Thoracic aorta (tissue), 2 donors: ENCODE data around the gene PGAP3. TPM values are rescaled to one million over a fixed set of nuclear protein-coding genes. Genes with fewer than 3 reads are reported as not detected.

Experiments used
- ATAC-seq: fragments of 150-250 bp; one replicate; pipeline ENCODE4 v1.8.0; 2017; ENCODE audit warnings: low read depth; ENCODE audit not compliant: insufficient number of reproducible peaks, low FRiP score
- DNase-seq: peaks from one replicate; pipeline ENCODE4 v3.0.0-alpha.2; 2020; ENCODE audit warnings: low spot score
- H3K27ac ChIP-seq, 2 donors: fragments of 200-600 bp; sonication (generic); 1 replicate in 1 of 2; 2 replicates in 1 of 2; pipeline ENCODE4 v1.5.1; 2016; ENCODE audit warnings: mild to moderate bottlenecking in 2 of 2, moderate library complexity in 2 of 2
- H3K27me3 ChIP-seq: fragments of 200-600 bp; sonication (generic); replicated peaks from 2 replicates; pipeline ENCODE4 v1.6.0; 2016; ENCODE audit warnings: mild to moderate bottlenecking; ENCODE audit not compliant: insufficient read depth
- H3K36me3 ChIP-seq: fragments of 200-600 bp; sonication (generic); one replicate; pipeline ENCODE4 v1.5.1; 2016
- H3K4me1 ChIP-seq, 2 donors: fragments of 200-600 bp; sonication (generic); 1 replicate in 1 of 2; 2 replicates in 1 of 2; pipeline versions ENCODE4 v1.5.1 to v1.6.0; 2016; ENCODE audit warnings: low read depth in 2 of 2, mild to moderate bottlenecking in 1 of 2; ENCODE audit not compliant: control insufficient read depth in 1 of 2
- H3K4me3 ChIP-seq: fragments of 200-600 bp; sonication (generic); 2 replicates; pipeline ENCODE4 v1.5.1; 2016; ENCODE audit warnings: mild to moderate bottlenecking
- H3K9me3 ChIP-seq: fragments of 200-600 bp; sonication (generic); 2 replicates; pipeline ENCODE4 v1.5.1; 2016
- total RNA-seq, 2 donors: library from RNA; depleted of rRNA; stranded (reverse); fragments of >200 nt; gene quantifications; one replicate each; pipeline versions ENCODE4 v1.1.0 to v1.2.3, GENCODE V29; 2016
- TF ChIP-seq, protein P1 (sequence below): fragments of 200-600 bp; sonication (generic); IDR thresholded peaks from one replicate; pipeline ENCODE4 v1.5.1; 2019; ENCODE audit warnings: antibody characterized with exemption

PGAP3 gene
- total RNA-seq, 2 donors from 2014 or later = 19.9 to 27.2 TPM

- no peak overlapping the region for H3K27ac ChIP-seq
- peaks cover 3 to 22% of the 10 kb centered on the region in 2 donors for H3K4me1 ChIP-seq
- no peaks in the 10 kb centered on the region for H3K9me3 ChIP-seq
- H3K36me3 ChIP-seq = no peaks in the 10 kb centered on the region
- H3K27me3 ChIP-seq = no peaks in the 10 kb centered on the region
- DNase-seq (no peak), ATAC-seq (no peak)
- TF ChIP-seq, protein P1, sequence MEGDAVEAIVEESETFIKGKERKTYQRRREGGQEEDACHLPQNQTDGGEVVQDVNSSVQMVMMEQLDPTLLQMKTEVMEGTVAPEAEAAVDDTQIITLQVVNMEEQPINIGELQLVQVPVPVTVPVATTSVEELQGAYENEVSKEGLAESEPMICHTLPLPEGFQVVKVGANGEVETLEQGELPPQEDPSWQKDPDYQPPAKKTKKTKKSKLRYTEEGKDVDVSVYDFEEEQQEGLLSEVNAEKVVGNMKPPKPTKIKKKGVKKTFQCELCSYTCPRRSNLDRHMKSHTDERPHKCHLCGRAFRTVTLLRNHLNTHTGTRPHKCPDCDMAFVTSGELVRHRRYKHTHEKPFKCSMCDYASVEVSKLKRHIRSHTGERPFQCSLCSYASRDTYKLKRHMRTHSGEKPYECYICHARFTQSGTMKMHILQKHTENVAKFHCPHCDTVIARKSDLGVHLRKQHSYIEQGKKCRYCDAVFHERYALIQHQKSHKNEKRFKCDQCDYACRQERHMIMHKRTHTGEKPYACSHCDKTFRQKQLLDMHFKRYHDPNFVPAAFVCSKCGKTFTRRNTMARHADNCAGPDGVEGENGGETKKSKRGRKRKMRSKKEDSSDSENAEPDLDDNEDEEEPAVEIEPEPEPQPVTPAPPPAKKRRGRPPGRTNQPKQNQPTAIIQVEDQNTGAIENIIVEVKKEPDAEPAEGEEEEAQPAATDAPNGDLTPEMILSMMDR = no peak
- no peak overlapping the region for H3K4me3 ChIP-seq
Measured at GRCh38 chr17:39624313-39624712, 63.5 kb downstream of the PGAP3 start.

GRCh38 chr17:39623356-39623950 lies 64.4 kb downstream of the PGAP3 start:
- Histone ChIP-seq H3K9me3 (no peaks in the 10 kb centered on the region), H3K4me3 (no peak overlapping the region), H3K27me3 (no peaks in the 10 kb centered on the region), H3K27ac (no peak overlapping the region), H3K36me3 (no peaks in the 10 kb centered on the region), H3K4me1 (peaks cover 3 to 28% of the 10 kb centered on the region in 2 donors)
- ATAC-seq (peak; percentile 25), DNase-seq (peak; percentile 42)
- TF ChIP-seq, protein P1 = peak; percentile 93

- Histone ChIP-seq H3K36me3 (no peaks in the 10 kb centered on the region), H3K27me3 (no peaks in the 10 kb centered on the region), H3K4me3 (peak overlapping the region; percentile 30), H3K9me3 (no peaks in the 10 kb centered on the region), H3K27ac (no peak overlapping the region), H3K4me1 (peaks cover 3 to 30% of the 10 kb centered on the region in 2 donors)
- TF ChIP-seq, protein P1 = no peak
- ATAC-seq = no peak
- no peak for DNase-seq
Measured at GRCh38 chr17:39622380-39623006, 65.4 kb downstream of the PGAP3 start.

DNA sequence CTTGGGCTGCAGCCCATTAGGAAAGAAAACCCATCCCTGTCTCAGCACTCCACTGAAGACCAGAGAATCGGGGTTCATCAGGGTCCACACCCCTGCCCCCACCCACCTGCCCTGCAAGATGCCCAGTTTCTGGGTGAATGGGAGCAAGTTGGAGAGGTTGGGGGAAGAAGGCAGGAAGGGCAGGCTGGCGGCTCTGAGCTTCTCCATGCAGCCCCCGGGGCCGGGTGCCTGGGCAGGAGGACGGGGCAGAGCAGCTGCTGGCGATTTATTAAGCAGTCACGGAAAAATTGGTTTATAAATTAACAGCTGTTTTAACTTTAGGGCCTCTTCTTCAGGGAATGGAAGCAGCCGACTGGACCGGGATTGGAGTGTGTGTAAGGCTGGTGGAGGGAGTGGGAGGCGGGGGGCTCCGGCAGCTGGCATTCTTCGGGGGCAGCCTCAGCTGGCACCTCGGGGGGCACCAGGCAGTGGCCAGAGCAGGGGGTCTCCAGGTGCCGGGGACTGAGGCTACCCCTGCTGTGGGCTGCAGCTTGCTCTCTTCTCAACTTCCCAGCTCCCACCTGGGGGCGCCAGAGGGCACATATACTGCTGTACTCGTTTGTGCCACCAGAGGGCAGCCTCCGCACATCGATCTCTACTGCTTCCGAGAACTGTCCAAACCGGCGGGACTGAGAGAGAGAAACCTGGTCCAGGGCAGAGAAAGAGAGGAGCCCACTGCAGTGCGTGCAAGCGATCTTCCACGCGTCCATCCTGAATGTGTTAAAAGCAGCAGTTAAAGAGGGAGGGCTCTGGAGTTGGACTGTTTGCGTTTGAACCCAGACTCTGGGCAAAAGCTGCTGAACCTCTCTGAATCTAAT lies 66.1 kb downstream of the PGAP3 start:
- Histone ChIP-seq H3K9me3 (no peaks in the 10 kb centered on the region), H3K27me3 (no peaks in the 10 kb centered on the region), H3K4me3 (peak overlapping the region; percentile 30), H3K27ac (no peak overlapping the region), H3K36me3 (no peaks in the 10 kb centered on the region), H3K4me1 (peaks cover 2 to 28% of the 10 kb centered on the region in 2 donors)
- DNase-seq (peak; percentile 77), ATAC-seq (peak; percentile 72)
- TF ChIP-seq, protein P1 = peak; percentile 99

Other genes with a start within 250 kb of the PGAP3 start
- gene MED1, start 236.8 kb downstream of the PGAP3 start, total RNA-seq = 10 to 100 TPM; 18.1 to 29.0 TPM
- 10 to 100 TPM; 53.7 to 54.7 TPM for gene CDK12, start 226.6 kb downstream of the PGAP3 start, total RNA-seq
- gene NEUROD2, start 80.1 kb downstream of the PGAP3 start, total RNA-seq = not detected
- gene PPP1R1B, start 61.1 kb downstream of the PGAP3 start, total RNA-seq = 1 to 10 TPM in 1 of 2 donors, under 1 TPM in 1; 0.27 to 2.1 TPM
- gene STARD3, start 50.9 kb downstream of the PGAP3 start, total RNA-seq = 10 to 100 TPM; 52.5 to 67.7 TPM
- 10 to 100 TPM in 1 of 2 donors, 1 to 10 TPM in 1; 6.4 to 16.9 TPM for gene TCAP, start 22.7 kb downstream of the PGAP3 start, total RNA-seq
- 10 to 100 TPM in 1 of 2 donors, 1 to 10 TPM in 1; 3.1 to 22.9 TPM for gene PNMT, start 19.6 kb downstream of the PGAP3 start, total RNA-seq
- gene ERBB2, start 12.0 kb upstream of the PGAP3 start, total RNA-seq = 10 to 100 TPM; 88.1 to 94.7 TPM
- 10 to 100 TPM; 27.1 to 30.3 TPM for gene MIEN1, start 42.5 kb upstream of the PGAP3 start, total RNA-seq
- gene GRB7, start 49.9 kb upstream of the PGAP3 start, total RNA-seq = 1 to 10 TPM in 1 of 2 donors, under 1 TPM in 1; 0.85 to 1.4 TPM
- gene IKZF3, start 176.3 kb upstream of the PGAP3 start, total RNA-seq = 1 to 10 TPM; 4.8 to 5.6 TPM
- gene ZPBP2, start 180.1 kb upstream of the PGAP3 start, total RNA-seq = not detected
- gene GSDMB, start 230.6 kb upstream of the PGAP3 start, total RNA-seq = 10 to 100 TPM in 1 of 2 donors, 1 to 10 TPM in 1; 8.3 to 16.0 TPM
- 10 to 100 TPM; 43.3 to 64.0 TPM for gene ORMDL3, start 239.5 kb upstream of the PGAP3 start, total RNA-seq
- not detected for gene LRRC3C, start 239.7 kb upstream of the PGAP3 start, total RNA-seq